Endodermal cell (in vitro differentiated cells): ENCODE results near the gene TUBB. TPM values are rescaled to one million over a fixed set of nuclear protein-coding genes. Genes with fewer than 3 reads are reported as not detected.
A peak's percentile ranks its signal among the peaks of the same experiment; 100 is the strongest.

ENCODE experiments used
- DNase-seq: peaks from one replicate; pipeline ENCODE4 v3.0.0-alpha.2; 2017
- H3K27ac ChIP-seq: 2 replicates; pipeline ENCODE4 v1.5.1; 2013; ENCODE audit warnings: mild to moderate bottlenecking, low read depth, low read length, moderate library complexity
- H3K27me3 ChIP-seq: 2 replicates; pipeline ENCODE4 v1.6.1; 2013; ENCODE audit warnings: mild to moderate bottlenecking, low read length, moderate library complexity; ENCODE audit not compliant: insufficient read depth, control insufficient read depth, poor library complexity, severe bottlenecking
- H3K36me3 ChIP-seq: 2 replicates; pipeline ENCODE4 v1.7.0; 2013; ENCODE audit warnings: mild to moderate bottlenecking, low read length, moderate library complexity; ENCODE audit not compliant: control insufficient read depth, insufficient read depth
- H3K4me1 ChIP-seq: one replicate; pipeline ENCODE4 v1.7.0; 2013; ENCODE audit warnings: low read length; ENCODE audit not compliant: control insufficient read depth, insufficient read depth
- H3K4me3 ChIP-seq: 2 replicates; pipeline ENCODE4 v1.5.1; 2013; ENCODE audit warnings: mild to moderate bottlenecking, low read length, moderate library complexity
- H3K9ac ChIP-seq: 2 replicates; pipeline ENCODE4 v1.6.1; 2013; ENCODE audit warnings: mild to moderate bottlenecking, low read length, moderate library complexity; ENCODE audit not compliant: poor library complexity, severe bottlenecking; ENCODE audit errors: extremely low read depth
- H3K9me3 ChIP-seq: 2 replicates; pipeline ENCODE4 v1.6.1; 2013; ENCODE audit warnings: mild to moderate bottlenecking, low read length, moderate library complexity; ENCODE audit not compliant: control insufficient read depth
- H3K27ac Mint-ChIP-seq: 2 replicates; pipeline ENCODE4 v1.8.0; 2020; ENCODE audit warnings: mixed read lengths
- H3K27me3 Mint-ChIP-seq: 2 replicates; pipeline ENCODE4 v1.8.0; 2021; ENCODE audit warnings: mild to moderate bottlenecking, mixed read lengths; ENCODE audit not compliant: insufficient read depth
- H3K36me3 Mint-ChIP-seq: 2 replicates; pipeline ENCODE4 v1.8.0; 2020; ENCODE audit warnings: low read depth, mixed read lengths
- H3K4me1 Mint-ChIP-seq: 2 replicates; pipeline ENCODE4 v1.8.0; 2020; ENCODE audit warnings: mixed read lengths
- H3K4me3 Mint-ChIP-seq: 2 replicates; pipeline ENCODE4 v1.8.0; 2020; ENCODE audit warnings: mild to moderate bottlenecking, moderate library complexity, mixed read lengths
- H3K9me3 Mint-ChIP-seq: 2 replicates; pipeline ENCODE4 v1.8.0; 2020; ENCODE audit warnings: mild to moderate bottlenecking, mixed read lengths
- WGBS, 2 experiments: methylation state at CpG; one replicate each; pipeline versions ENCODE4 v1.1.5 to v1.1.7; 2013; ENCODE audit warnings: missing lambda C conversion rate in 2 of 2, mixed read lengths in 1 of 2; ENCODE audit not compliant: insufficient coverage in 1 of 2, insufficient read length in 1 of 2; 5-methylcytosine and 5-hydroxymethylcytosine counted together
- total RNA-seq, 2 donors: library from RNA; stranded (reverse); fragmentation: NEBNext Ultra II Directional in 1 of 2; extraction: Animal tissue kit (Norgen Biotek cat#: 25700) in 1 of 2; gene quantifications; 2 replicates in 1 of 2; 3 replicates in 1 of 2; pipeline ENCODE4 v1.2.1, GENCODE V29; 2021
- TF ChIP-seq, protein P1 (sequence below): fragments of 200-600 bp; sonication (generic); conservative IDR thresholded peaks from 2 replicates; pipeline ENCODE4 v1.5.0; 2021; ENCODE audit warnings: antibody characterized with exemption, mild to moderate bottlenecking

Gene TUBB
- total RNA-seq, 2 donors from 2014 or later, result 1,504 to 1,815 TPM

DNA sequence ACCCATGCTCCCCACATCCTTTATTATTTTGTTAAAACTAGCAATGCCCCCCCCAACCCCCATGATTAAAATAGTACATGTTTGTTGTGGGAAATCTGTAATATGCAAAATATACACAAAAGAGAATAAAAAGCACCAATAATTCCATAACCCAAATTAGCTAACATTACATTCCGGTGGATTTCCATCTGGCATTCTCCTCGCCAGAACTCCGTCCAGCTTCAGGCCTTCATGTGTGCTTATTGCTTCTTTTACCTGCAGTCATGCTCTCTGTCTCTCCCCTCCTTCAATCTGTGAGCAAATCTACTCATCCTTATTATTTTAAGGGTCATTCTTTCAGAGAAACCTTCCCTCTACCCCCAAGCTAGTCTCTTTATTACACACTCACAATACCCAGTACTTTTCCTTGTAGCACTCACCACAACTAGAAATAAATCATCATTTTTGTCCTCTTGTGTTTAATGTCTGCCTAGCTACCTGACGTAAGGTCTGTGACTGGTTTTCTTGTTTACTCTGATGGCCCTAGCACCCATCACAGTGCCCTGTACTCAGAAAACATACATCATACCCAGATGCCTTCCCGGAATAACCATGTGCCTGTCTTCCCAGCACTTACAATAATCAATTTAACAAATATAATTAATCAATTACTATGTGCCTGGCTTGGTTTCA lies 49.8 kb downstream of the TUBB start:
- Mint-ChIP-seq H3K4me3 (peak overlapping the region; percentile 25), H3K36me3 (no peaks in the 10 kb centered on the region), H3K27me3 (no peaks in the 10 kb centered on the region), H3K27ac (peak overlapping the region; percentile 96), H3K9me3 (peaks cover 2% of the 10 kb centered on the region), H3K4me1 (peaks cover 39% of the 10 kb centered on the region)
- 74 to 79% methylated on average over 4 to 5 of the region's 5 CpGs for WGBS, 2 experiments
- no peak for DNase-seq
- H3K36me3 ChIP-seq, result no peaks in the 10 kb centered on the region
- H3K4me1 ChIP-seq, result peaks cover 10% of the 10 kb centered on the region
- no peak overlapping the region for H3K4me3 ChIP-seq
- TF ChIP-seq, protein P1, sequence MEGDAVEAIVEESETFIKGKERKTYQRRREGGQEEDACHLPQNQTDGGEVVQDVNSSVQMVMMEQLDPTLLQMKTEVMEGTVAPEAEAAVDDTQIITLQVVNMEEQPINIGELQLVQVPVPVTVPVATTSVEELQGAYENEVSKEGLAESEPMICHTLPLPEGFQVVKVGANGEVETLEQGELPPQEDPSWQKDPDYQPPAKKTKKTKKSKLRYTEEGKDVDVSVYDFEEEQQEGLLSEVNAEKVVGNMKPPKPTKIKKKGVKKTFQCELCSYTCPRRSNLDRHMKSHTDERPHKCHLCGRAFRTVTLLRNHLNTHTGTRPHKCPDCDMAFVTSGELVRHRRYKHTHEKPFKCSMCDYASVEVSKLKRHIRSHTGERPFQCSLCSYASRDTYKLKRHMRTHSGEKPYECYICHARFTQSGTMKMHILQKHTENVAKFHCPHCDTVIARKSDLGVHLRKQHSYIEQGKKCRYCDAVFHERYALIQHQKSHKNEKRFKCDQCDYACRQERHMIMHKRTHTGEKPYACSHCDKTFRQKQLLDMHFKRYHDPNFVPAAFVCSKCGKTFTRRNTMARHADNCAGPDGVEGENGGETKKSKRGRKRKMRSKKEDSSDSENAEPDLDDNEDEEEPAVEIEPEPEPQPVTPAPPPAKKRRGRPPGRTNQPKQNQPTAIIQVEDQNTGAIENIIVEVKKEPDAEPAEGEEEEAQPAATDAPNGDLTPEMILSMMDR, result no peak
- H3K27ac ChIP-seq, result no peak overlapping the region
- H3K27me3 ChIP-seq, result no peaks in the 10 kb centered on the region
- no peak overlapping the region for H3K9ac ChIP-seq
- no peaks in the 10 kb centered on the region for H3K9me3 ChIP-seq

DNA sequence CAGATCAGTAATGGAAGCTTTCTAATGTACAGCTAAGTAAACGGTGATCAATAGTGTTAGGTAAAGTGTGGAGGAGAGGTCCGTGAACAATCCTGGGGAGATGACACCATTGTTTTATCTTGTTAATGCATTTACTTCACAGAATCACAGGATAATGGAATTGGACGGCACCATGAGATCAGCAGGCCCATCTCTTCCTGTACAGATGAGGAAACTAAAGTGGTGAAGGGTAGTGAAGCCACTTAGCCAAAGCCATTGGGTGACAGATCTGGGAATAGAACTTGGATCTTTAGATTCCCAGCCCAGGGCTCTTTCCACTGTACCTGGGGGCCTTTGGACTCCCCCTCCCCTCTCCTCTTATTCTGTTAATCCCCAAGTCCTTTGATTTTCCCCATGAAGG lies 50.4 kb downstream of the TUBB start:
- Histone ChIP-seq H3K9ac (no peak overlapping the region), H3K4me3 (no peak overlapping the region), H3K4me1 (peaks cover 10% of the 10 kb centered on the region), H3K9me3 (no peaks in the 10 kb centered on the region), H3K36me3 (no peaks in the 10 kb centered on the region), H3K27ac (no peak overlapping the region), H3K27me3 (no peaks in the 10 kb centered on the region)
- H3K27me3 Mint-ChIP-seq, result no peaks in the 10 kb centered on the region
- H3K27ac Mint-ChIP-seq, result no peak overlapping the region
- H3K9me3 Mint-ChIP-seq, result no peaks in the 10 kb centered on the region
- TF ChIP-seq, protein P1, result no peak
- no peaks in the 10 kb centered on the region for H3K36me3 Mint-ChIP-seq
- WGBS, 2 experiments, result 85 to 90% methylated on average over 2 to 3 of the region's 3 CpGs
- DNase-seq, result no peak
- H3K4me1 Mint-ChIP-seq, result peaks cover 35% of the 10 kb centered on the region
- no peak overlapping the region for H3K4me3 Mint-ChIP-seq

DNA sequence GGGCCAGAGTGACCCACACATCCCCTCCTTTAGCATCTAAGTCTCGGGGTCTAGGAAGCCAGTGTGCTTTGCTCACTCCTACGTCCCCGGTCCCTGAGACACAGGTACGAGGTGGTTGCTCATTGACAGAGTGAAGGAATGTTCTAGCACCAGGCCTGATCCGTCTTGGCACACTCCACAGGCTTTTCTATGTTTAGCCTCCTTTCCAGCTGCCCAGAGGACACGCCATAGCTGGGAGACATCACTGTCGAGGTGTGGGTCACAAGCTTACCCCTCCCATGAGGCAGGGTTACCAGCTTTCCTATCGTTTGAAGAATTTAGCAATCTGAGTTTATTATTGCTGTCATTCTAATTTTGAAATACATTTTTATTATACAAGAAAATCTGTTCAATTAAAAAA lies 54.5 kb downstream of the TUBB start:
- no peak overlapping the region for H3K9ac ChIP-seq
- no peak overlapping the region for H3K4me3 Mint-ChIP-seq
- no peaks in the 10 kb centered on the region for H3K9me3 ChIP-seq
- H3K27ac ChIP-seq, result no peak overlapping the region
- no peaks in the 10 kb centered on the region for H3K36me3 ChIP-seq
- H3K9me3 Mint-ChIP-seq, result peaks cover under 1% of the 10 kb centered on the region
- H3K4me1 Mint-ChIP-seq, result peaks cover 17% of the 10 kb centered on the region
- DNase-seq, result no peak
- H3K27ac Mint-ChIP-seq, result no peak overlapping the region
- no peak overlapping the region for H3K4me3 ChIP-seq
- no peaks in the 10 kb centered on the region for H3K36me3 Mint-ChIP-seq
- H3K27me3 Mint-ChIP-seq, result no peaks in the 10 kb centered on the region
- H3K27me3 ChIP-seq, result no peaks in the 10 kb centered on the region
- 95 to 100% methylated on average over 2 to 8 of the region's 8 CpGs for WGBS, 2 experiments
- TF ChIP-seq, protein P1, result no peak
- H3K4me1 ChIP-seq, result peaks cover 3% of the 10 kb centered on the region

Other genes with a start within 250 kb of the TUBB start
- gene HLA-E, start 230.8 kb upstream of the TUBB start, total RNA-seq, result 10 to 100 TPM; 31.7 to 38.4 TPM
- 10 to 100 TPM; 82.1 to 93.5 TPM for gene GNL1, start 163.9 kb upstream of the TUBB start, total RNA-seq
- gene PRR3, start 163.1 kb upstream of the TUBB start, total RNA-seq, result 10 to 100 TPM; 10.9 to 12.0 TPM
- gene ABCF1, start 148.9 kb upstream of the TUBB start, total RNA-seq, result 10 to 100 TPM; 84.9 to 89.3 TPM
- 100 to 1,000 TPM; 122 to 126 TPM for gene PPP1R10, start 103.1 kb upstream of the TUBB start, total RNA-seq
- gene MRPS18B, start 102.5 kb upstream of the TUBB start, total RNA-seq, result 10 to 100 TPM; 37.6 to 39.7 TPM
- gene ATAT1, start 93.5 kb upstream of the TUBB start, total RNA-seq, result 10 to 100 TPM; 31.6 to 38.0 TPM
- 10 to 100 TPM; 17.9 to 24.3 TPM for gene C6orf136, start 73.2 kb upstream of the TUBB start, total RNA-seq
- gene DHX16, start 47.3 kb upstream of the TUBB start, total RNA-seq, result 10 to 100 TPM; 33.5 to 33.9 TPM
- gene PPP1R18, start 33.7 kb upstream of the TUBB start, total RNA-seq, result 10 to 100 TPM; 27.6 to 31.4 TPM
- 10 to 100 TPM; 37.1 TPM for gene NRM, start 29.4 kb upstream of the TUBB start, total RNA-seq
- gene MDC1, start 3.1 kb upstream of the TUBB start, total RNA-seq, result 10 to 100 TPM; 79.0 to 95.1 TPM
- gene FLOT1, start 22.3 kb downstream of the TUBB start, total RNA-seq, result 100 to 1,000 TPM; 121 to 141 TPM
- gene IER3, start 24.2 kb downstream of the TUBB start, total RNA-seq, result 100 to 1,000 TPM; 102 to 136 TPM
- 100 to 1,000 TPM; 140 to 151 TPM for gene DDR1, start 164.2 kb downstream of the TUBB start, total RNA-seq
- 10 to 100 TPM; 60.0 to 67.9 TPM for gene GTF2H4, start 187.9 kb downstream of the TUBB start, total RNA-seq
- gene VARS2, start 193.9 kb downstream of the TUBB start, total RNA-seq, result 10 to 100 TPM; 39.4 to 52.5 TPM
- not detected for gene SFTA2, start 211.8 kb downstream of the TUBB start, total RNA-seq
- gene MUCL3, start 220.6 kb downstream of the TUBB start, total RNA-seq, result under 1 TPM; 0.18 TPM